GM23338 (cell line): ENCODE measurements around the gene APC2.

ENCODE experiments used
- CREB1 ChIP-seq: fragments of 250-450 bp; sonication (Bioruptor Pico); IDR thresholded peaks from 2 replicates; pipeline ENCODE4 v1.5.0; 2020; ENCODE audit warnings: low read depth, mild to moderate bottlenecking, moderate library complexity
- CTCF ChIP-seq, 2 experiments: fragments of 200-600 bp in 1 of 2; sonication (generic) in 1 of 2; conservative IDR thresholded peaks; 2 replicates each; pipeline versions ENCODE4 v1.5.1 to v1.6.1; 2016 to 2017; ENCODE audit warnings: antibody characterized with exemption in 2 of 2, low read depth in 2 of 2, mild to moderate bottlenecking in 2 of 2, moderate library complexity in 1 of 2
- ETS1 ChIP-seq: IDR thresholded peaks from 2 replicates; pipeline ENCODE4 v1.6.1; 2016; ENCODE audit warnings: antibody characterized with exemption
- EZH2 ChIP-seq: fragments of 200-600 bp; sonication (generic); IDR thresholded peaks from one replicate; pipeline ENCODE4 v1.8.0; 2017; ENCODE audit warnings: antibody characterized with exemption, mild to moderate bottlenecking, low read depth; ENCODE audit not compliant: unreplicated experiment
- EZH2phosphoT487 ChIP-seq: fragments of 200-600 bp; sonication (generic); IDR thresholded peaks from one replicate; pipeline ENCODE4 v1.8.1; 2018; ENCODE audit warnings: antibody characterized with exemption; ENCODE audit not compliant: unreplicated experiment
- JUNB ChIP-seq: IDR thresholded peaks from one replicate; pipeline ENCODE4 v1.6.1; 2016; ENCODE audit warnings: antibody characterized with exemption; ENCODE audit not compliant: unreplicated experiment
- NANOG ChIP-seq: IDR thresholded peaks from 2 replicates; pipeline ENCODE4 v1.6.1; 2016; ENCODE audit warnings: antibody characterized with exemption, borderline replicate concordance
- POLR2AphosphoS5 ChIP-seq: IDR thresholded peaks from 2 replicates; pipeline ENCODE4 v1.6.1; 2016; ENCODE audit warnings: antibody characterized with exemption, low read depth
- REST ChIP-seq: IDR thresholded peaks from one replicate; pipeline ENCODE4 v1.6.1; 2018; ENCODE audit warnings: antibody characterized with exemption; ENCODE audit not compliant: unreplicated experiment
- STAT1 ChIP-seq: IDR thresholded peaks from one replicate; pipeline ENCODE4 v1.6.1; 2016; ENCODE audit warnings: antibody characterized with exemption; ENCODE audit not compliant: unreplicated experiment
- ZNF331 ChIP-seq: fragments of 250-450 bp; sonication (Bioruptor Pico); IDR thresholded peaks from 2 replicates; pipeline ENCODE4 v1.5.0; 2020; ENCODE audit warnings: low read depth, mild to moderate bottlenecking, moderate library complexity
- ZNF462 ChIP-seq: fragments of 250-450 bp; sonication (Bioruptor Pico); IDR thresholded peaks from 2 replicates; pipeline ENCODE4 v1.5.0; 2020; ENCODE audit warnings: mild to moderate bottlenecking, moderate library complexity

- TF ChIP-seq CTCF (conservative IDR thresholded peaks at IDR 0.05; ENCODE audit: low read depth in 2 of 2), result no peak
- TF ChIP-seq ZNF462 (CRISPR knock-in tag), result no peak
- no peak for TF ChIP-seq EZH2
- TF ChIP-seq JUNB, result no peak
- TF ChIP-seq REST, result no peak
- no peak for TF ChIP-seq ETS1
- peak; percentile 20; the same call in 1 of the 2 replicates for TF ChIP-seq POLR2AphosphoS5
- peak; percentile 70 for TF ChIP-seq CREB1 (CRISPR knock-in tag)
- TF ChIP-seq STAT1, result no peak
- TF ChIP-seq NANOG, result no peak
- no peak for TF ChIP-seq EZH2phosphoT487
- TF ChIP-seq ZNF331 (CRISPR knock-in tag), result no peak
These were observed 40.6 kb downstream of the APC2 start, which contains the start of gene PCSK4 for GRCh38 chr19:1490311-1491113.
